Sigmoid colon (tissue), 7 donors: ENCODE results near the gene ITGA11. TPM values are rescaled to one million over a fixed set of nuclear protein-coding genes. Genes with fewer than 3 reads are reported as not detected.

Experiments used
- DNase-seq: peaks from one replicate; pipeline ENCODE4 v3.0.0-alpha.2; 2019
- H3K27ac ChIP-seq, 4 donors: fragments of 200-600 bp; sonication (generic); one replicate each; pipeline ENCODE4 v1.5.1; 2016 to 2019; ENCODE audit warnings: mild to moderate bottlenecking in 1 of 4
- H3K27me3 ChIP-seq, 3 donors: fragments of 200-600 bp; sonication (generic); one replicate each; pipeline ENCODE4 v1.5.1; 2019; ENCODE audit warnings: mild to moderate bottlenecking in 1 of 3
- H3K36me3 ChIP-seq, 4 donors: fragments of 200-600 bp; sonication (generic); one replicate each; pipeline ENCODE4 v1.5.1; 2016 to 2019
- H3K4me1 ChIP-seq, 4 donors: fragments of 200-600 bp; sonication (generic); one replicate each; pipeline ENCODE4 v1.5.1; 2017 to 2019
- H3K4me3 ChIP-seq, 4 donors: fragments of 200-600 bp; sonication (generic); one replicate each; pipeline ENCODE4 v1.5.1; 2017 to 2019; ENCODE audit warnings: mild to moderate bottlenecking in 2 of 4, moderate library complexity in 1 of 4
- H3K9me3 ChIP-seq, 4 donors: fragments of 200-600 bp in 3 of 4; sonication (generic) in 3 of 4; one replicate each; pipeline versions ENCODE4 v1.5.1 to v1.6.1; 2013 to 2019
- EP300 ChIP-seq, 4 donors: sonication (generic); formaldehyde crosslinking; IDR thresholded peaks; one replicate each; pipeline ENCODE4 v1.6.1; 2017; ENCODE audit warnings: antibody characterized with exemption in 4 of 4
- POLR2A ChIP-seq, 2 donors: fragments of 450-650 bp; IDR thresholded peaks; one replicate each; pipeline ENCODE4 v1.6.1; 2016; ENCODE audit warnings: antibody characterized with exemption in 2 of 2, mild to moderate bottlenecking in 2 of 2, moderate library complexity in 2 of 2
- POLR2AphosphoS5 ChIP-seq, 4 donors: sonication (generic); formaldehyde crosslinking; IDR thresholded peaks; one replicate each; pipeline ENCODE4 v1.6.1; 2017; ENCODE audit warnings: antibody characterized with exemption in 4 of 4
- WGBS, 2 donors: extraction: QIAGEN DNeasy Blood & Tissue Kit; methylation state at CpG; one replicate each; pipeline ENCODE4 v1.1.7; 2013; 5-methylcytosine and 5-hydroxymethylcytosine counted together
- intact Hi-C: fragments of 100-400 bp; cut with DNase I; formaldehyde crosslinking; loops from one replicate; pipeline ENCODE4 v1.15.1; 2023
- polyA plus RNA-seq, 3 donors: library from polyadenylated mRNA; stranded (reverse); fragments of 200-250 nt; gene quantifications; one replicate each; pipeline ENCODE4 v1.2.3, GENCODE V29; 2013
- total RNA-seq, 4 donors: library from RNA; depleted of rRNA; stranded (reverse); fragments of >200 nt; gene quantifications; one replicate each; pipeline ENCODE4 v1.1.0, GENCODE V29; 2016
- TF ChIP-seq, protein P1 (sequence below), 4 experiments: fragments of 450-650 bp in 3 of 4; fragments of 200-600 bp in 1 of 4; IDR thresholded peaks; one replicate each; pipeline ENCODE4 v1.5.1; 2016 to 2019; ENCODE audit warnings: antibody characterized with exemption in 4 of 4, mild to moderate bottlenecking in 3 of 4, moderate library complexity in 2 of 4
- donor health status: healthy with polysubstance abuse.
- donor health status: Bipolar disorder and iron deficiency.
- donor health status: healthy.

Gene ITGA11
- total and polyA plus RNA-seq, 7 donors = 0.71 to 6.1 (median 1.2) TPM

DNA sequence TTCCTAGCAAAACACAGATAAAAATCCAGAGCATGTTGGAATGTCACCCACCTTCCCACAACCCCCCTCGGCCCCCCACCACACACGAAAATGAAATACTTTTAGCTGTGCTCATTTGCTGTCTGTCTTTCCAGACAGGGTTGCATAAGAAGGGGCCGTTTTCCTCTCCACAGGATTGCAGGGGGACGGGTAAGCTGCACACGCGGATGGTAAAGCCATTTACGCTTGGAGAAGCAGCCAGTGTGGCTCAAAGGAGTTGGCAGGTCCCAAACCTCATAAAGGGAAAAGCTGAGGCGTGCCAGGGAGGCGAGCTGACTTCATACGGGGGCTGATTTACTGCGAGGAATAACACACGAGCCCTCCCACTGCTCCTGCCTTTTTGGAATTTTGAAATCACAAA lies 47.4 kb upstream of the ITGA11 start:
- peak; percentile 89 for DNase-seq
- TF ChIP-seq POLR2A (IDR thresholded peaks at IDR 0.05) (no peak), EP300 (IDR thresholded peaks at IDR 0.05) (no peak), POLR2AphosphoS5 (IDR thresholded peaks at IDR 0.05) (peak in 3 of 4 donors; percentile 40 to 49 (median 45))
- TF ChIP-seq, protein P1, sequence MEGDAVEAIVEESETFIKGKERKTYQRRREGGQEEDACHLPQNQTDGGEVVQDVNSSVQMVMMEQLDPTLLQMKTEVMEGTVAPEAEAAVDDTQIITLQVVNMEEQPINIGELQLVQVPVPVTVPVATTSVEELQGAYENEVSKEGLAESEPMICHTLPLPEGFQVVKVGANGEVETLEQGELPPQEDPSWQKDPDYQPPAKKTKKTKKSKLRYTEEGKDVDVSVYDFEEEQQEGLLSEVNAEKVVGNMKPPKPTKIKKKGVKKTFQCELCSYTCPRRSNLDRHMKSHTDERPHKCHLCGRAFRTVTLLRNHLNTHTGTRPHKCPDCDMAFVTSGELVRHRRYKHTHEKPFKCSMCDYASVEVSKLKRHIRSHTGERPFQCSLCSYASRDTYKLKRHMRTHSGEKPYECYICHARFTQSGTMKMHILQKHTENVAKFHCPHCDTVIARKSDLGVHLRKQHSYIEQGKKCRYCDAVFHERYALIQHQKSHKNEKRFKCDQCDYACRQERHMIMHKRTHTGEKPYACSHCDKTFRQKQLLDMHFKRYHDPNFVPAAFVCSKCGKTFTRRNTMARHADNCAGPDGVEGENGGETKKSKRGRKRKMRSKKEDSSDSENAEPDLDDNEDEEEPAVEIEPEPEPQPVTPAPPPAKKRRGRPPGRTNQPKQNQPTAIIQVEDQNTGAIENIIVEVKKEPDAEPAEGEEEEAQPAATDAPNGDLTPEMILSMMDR (IDR thresholded peaks at IDR 0.05) = no peak
- H3K27ac ChIP-seq = peak overlapping the region; percentile 35 to 69 (median 38)
- H3K27me3 ChIP-seq = no peaks in the 10 kb centered on the region
- WGBS, 2 donors = 64 to 67% methylated on average over 12 of the region's 12 CpGs
- peaks cover 0 to 20% (median 19%) of the 10 kb centered on the region in 4 donors for H3K4me1 ChIP-seq
- no peaks in the 10 kb centered on the region for H3K9me3 ChIP-seq
- no peak overlapping the region for H3K4me3 ChIP-seq
- no peaks in the 10 kb centered on the region for H3K36me3 ChIP-seq
- intact Hi-C loops = no loop called here

DNA sequence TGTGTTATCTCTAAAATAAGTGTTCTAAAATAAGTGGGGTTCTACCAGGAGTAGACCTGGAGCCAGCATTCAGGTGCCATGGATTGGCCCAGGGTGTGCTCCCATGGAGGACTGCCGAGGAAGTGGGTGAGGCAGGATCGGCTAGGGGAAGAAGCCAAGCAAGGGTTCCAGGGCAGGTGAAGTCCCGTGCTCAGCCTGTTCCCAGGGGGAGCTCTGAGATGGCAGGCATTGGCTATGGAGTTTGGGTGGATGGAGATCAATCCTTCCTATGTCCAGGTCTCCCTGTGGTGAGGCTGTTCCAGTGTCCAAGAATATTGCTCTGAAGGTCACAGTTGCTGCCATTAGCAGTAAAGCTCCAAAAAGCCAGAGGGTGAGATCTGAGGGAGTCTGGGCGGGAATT lies 46.9 kb upstream of the ITGA11 start:
- Histone ChIP-seq H3K4me3 (no peak overlapping the region), H3K9me3 (no peaks in the 10 kb centered on the region), H3K27ac (peak overlapping the region in 3 of 4 donors; percentile 35 to 69 (median 38)), H3K4me1 (peaks cover 0 to 20% (median 18%) of the 10 kb centered on the region in 4 donors), H3K27me3 (no peaks in the 10 kb centered on the region), H3K36me3 (no peaks in the 10 kb centered on the region)
- intact Hi-C loops = no loop called here
- TF ChIP-seq, protein P1 (IDR thresholded peaks at IDR 0.05) = no peak
- TF ChIP-seq POLR2AphosphoS5 (IDR thresholded peaks at IDR 0.05) (no peak), EP300 (IDR thresholded peaks at IDR 0.05) (no peak), POLR2A (IDR thresholded peaks at IDR 0.05) (no peak)
- 90 to 92% methylated on average over 4 of the region's 4 CpGs for WGBS, 2 donors
- DNase-seq = no peak

DNA sequence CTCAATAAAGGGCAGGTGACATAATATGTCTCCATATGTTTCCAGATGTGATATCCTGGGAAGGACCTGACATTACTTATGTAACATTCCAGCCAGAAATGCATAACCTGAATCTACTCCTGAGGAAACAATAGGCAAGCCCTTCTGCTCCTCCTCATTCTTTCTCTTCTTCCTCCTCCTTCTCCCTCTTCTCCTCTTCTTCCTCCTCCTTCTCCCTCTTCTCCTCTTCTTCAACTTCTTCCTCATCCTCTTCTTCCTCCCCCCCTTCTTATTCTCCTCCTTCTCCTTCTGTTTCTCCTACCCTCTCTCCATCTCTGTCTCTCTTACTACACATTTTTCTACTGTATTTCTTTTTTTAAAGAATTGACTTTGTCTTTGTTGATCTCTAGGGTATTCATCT lies 43.5 kb upstream of the ITGA11 start:
- TF ChIP-seq, protein P1 (IDR thresholded peaks at IDR 0.05) = no peak
- no peak for TF ChIP-seq EP300 (IDR thresholded peaks at IDR 0.05)
- TF ChIP-seq POLR2AphosphoS5 (IDR thresholded peaks at IDR 0.05) = no peak
- TF ChIP-seq POLR2A (IDR thresholded peaks at IDR 0.05) = no peak
- intact Hi-C loops = no loop called here

DNA sequence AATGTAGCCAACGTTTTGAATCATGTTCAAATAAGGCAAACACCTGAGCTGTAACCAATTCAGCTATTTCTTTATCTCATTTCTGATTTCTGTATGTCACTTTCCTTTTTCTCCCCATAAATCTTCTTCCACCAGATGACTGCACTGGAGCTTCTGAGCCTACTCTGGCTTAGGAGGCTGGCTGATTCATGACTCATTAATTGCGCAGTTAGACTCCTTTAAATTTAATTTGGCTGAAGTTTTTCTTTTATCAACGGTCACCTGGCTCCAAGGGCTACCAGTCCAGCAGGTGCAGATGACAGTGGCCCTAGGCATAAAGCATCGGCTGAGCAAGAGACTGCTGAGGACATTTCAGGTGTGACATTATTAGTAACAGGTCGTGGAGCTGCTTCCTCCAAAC lies 39.6 kb upstream of the ITGA11 start:
- Histone ChIP-seq H3K9me3 (no peaks in the 10 kb centered on the region), H3K27me3 (no peaks in the 10 kb centered on the region), H3K27ac (no peak overlapping the region), H3K4me3 (no peak overlapping the region), H3K36me3 (no peaks in the 10 kb centered on the region), H3K4me1 (peaks cover 0 to 15% (median 12%) of the 10 kb centered on the region in 4 donors)
- intact Hi-C loops = no loop called here
- TF ChIP-seq POLR2AphosphoS5 (IDR thresholded peaks at IDR 0.05) = no peak
- TF ChIP-seq, protein P1 (IDR thresholded peaks at IDR 0.05) = no peak
- no peak for TF ChIP-seq POLR2A (IDR thresholded peaks at IDR 0.05)
- TF ChIP-seq EP300 (IDR thresholded peaks at IDR 0.05) = no peak
- WGBS, 2 donors = 67 to 80% methylated on average over 5 of the region's 5 CpGs
- no peak for DNase-seq

More for the DNA sequence above, 43.5 kb upstream of the ITGA11 start:
- Histone ChIP-seq H3K36me3 (no peaks in the 10 kb centered on the region), H3K9me3 (no peaks in the 10 kb centered on the region), H3K27me3 (no peaks in the 10 kb centered on the region), H3K4me3 (no peak overlapping the region), H3K27ac (no peak overlapping the region), H3K4me1 (peaks cover 0 to 20% (median 17%) of the 10 kb centered on the region in 4 donors)
- DNase-seq = no peak

DNA sequence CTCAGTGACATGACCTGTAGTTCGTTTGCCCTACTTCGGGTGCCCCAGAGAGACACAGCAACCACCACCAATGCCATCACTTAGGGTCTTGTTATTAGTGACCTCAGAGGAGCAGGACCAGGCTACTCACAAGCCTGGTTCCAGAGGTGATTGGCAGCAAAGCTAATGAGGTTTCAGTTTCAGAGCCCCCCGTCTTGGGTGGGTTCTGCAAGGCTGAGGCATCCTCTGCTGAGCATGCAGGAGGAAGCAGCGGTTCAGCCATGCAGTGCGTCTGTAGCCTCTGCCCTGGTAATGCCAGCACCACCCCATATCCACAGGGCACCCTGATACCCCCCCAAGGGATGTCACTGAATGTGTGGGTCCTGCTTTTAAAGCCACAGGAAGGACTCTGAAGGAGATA lies 39.0 kb upstream of the ITGA11 start:
- TF ChIP-seq, protein P1 (IDR thresholded peaks at IDR 0.05) = no peak
- no peak for TF ChIP-seq POLR2A (IDR thresholded peaks at IDR 0.05)
- no peak for TF ChIP-seq POLR2AphosphoS5 (IDR thresholded peaks at IDR 0.05)
- TF ChIP-seq EP300 (IDR thresholded peaks at IDR 0.05) = no peak
- Histone ChIP-seq H3K27ac (no peak overlapping the region), H3K36me3 (no peaks in the 10 kb centered on the region), H3K4me3 (no peak overlapping the region), H3K27me3 (no peaks in the 10 kb centered on the region), H3K4me1 (peaks cover 0 to 15% (median 12%) of the 10 kb centered on the region in 4 donors), H3K9me3 (no peaks in the 10 kb centered on the region)
- 86 to 87% methylated on average over 5 of the region's 5 CpGs for WGBS, 2 donors
- intact Hi-C loops = no loop called here
- no peak for DNase-seq
